ENCODE measurements around the gene PSMA6. TPM values are rescaled to one million over a fixed set of nuclear protein-coding genes. Genes with fewer than 3 reads are reported as not detected.

PSMA6 gene
- total and polyA plus RNA-seq, 2 of the 13 experiments (the other 11 are each of a cell fraction or from before 2014, with no cell fraction given): 525 to 1,109 TPM

- TF ChIP-seq PAXIP1 (CRISPR knock-in tag; conservative IDR thresholded peaks at IDR 0.05) (peak; percentile 99), ZNF670 (CRISPR knock-in tag; IDR thresholded peaks at IDR 0.05; ENCODE audit: borderline replicate concordance) (peak; percentile 78), ISL2 (CRISPR knock-in tag; IDR thresholded peaks at IDR 0.05) (peak; percentile 96), RFX1 (IDR thresholded peaks at IDR 0.05) (no peak), RXRB (CRISPR knock-in tag; IDR thresholded peaks at IDR 0.05; ENCODE audit: borderline replicate concordance) (peak; percentile 99), ZNF704 (CRISPR knock-in tag; IDR thresholded peaks at IDR 0.05; ENCODE audit: borderline replicate concordance) (peak; percentile 95), ZNF547 (CRISPR knock-in tag; IDR thresholded peaks at IDR 0.05) (peak; percentile 97), DZIP1 (CRISPR knock-in tag; IDR thresholded peaks at IDR 0.05) (peak; percentile 3; the same call in 1 of the 2 replicates), KAT2B (IDR thresholded peaks at IDR 0.05; ENCODE audit: borderline replicate concordance, low read depth, low read length) (no peak), CBX5 (CRISPR knock-in tag; IDR thresholded peaks at IDR 0.05; ENCODE audit: borderline replicate concordance) (peak; percentile 97), ZNF510 (CRISPR knock-in tag; IDR thresholded peaks at IDR 0.05; ENCODE audit: low read depth) (peak; percentile 97), ZNF335 (CRISPR knock-in tag; IDR thresholded peaks at IDR 0.05) (peak; percentile 83; the same call in 1 of the 2 replicates), THRA (CRISPR knock-in tag; IDR thresholded peaks at IDR 0.05; ENCODE audit: borderline replicate concordance) (peak; percentile 96; the same call in 1 of the 2 replicates), AGO2 (optimal IDR thresholded peaks at IDR 0.05; ENCODE audit: low read depth, low read length) (peak; percentile 40), KMT2B (CRISPR knock-in tag; IDR thresholded peaks at IDR 0.05) (peak; percentile 76), SP1 (IDR thresholded peaks at IDR 0.05) (no peak), SP1 (CRISPR knock-in tag; IDR thresholded peaks at IDR 0.05) (peak; percentile 70), RNF2 (conservative IDR thresholded peaks at IDR 0.05; ENCODE audit: low read depth) (no peak; the same call in 1 of the 2 replicates)
Measured at GRCh38 chr14:35347323-35348043, 55.3 kb downstream of the PSMA6 start (continued).
